ENCODE results near the gene BLVRB. TPM values are rescaled to one million over a fixed set of nuclear protein-coding genes. Genes with fewer than 3 reads are reported as not detected.
A peak's percentile ranks its signal among the peaks of the same experiment; 100 is the strongest.

Gene BLVRB
- total and polyA plus RNA-seq, 10 of the 15 experiments (the other 5 are each of a cell fraction or from before 2014, with no cell fraction given) = 6.3 to 53.3 (median 27.8) TPM

- TF ChIP-seq, protein P1, sequence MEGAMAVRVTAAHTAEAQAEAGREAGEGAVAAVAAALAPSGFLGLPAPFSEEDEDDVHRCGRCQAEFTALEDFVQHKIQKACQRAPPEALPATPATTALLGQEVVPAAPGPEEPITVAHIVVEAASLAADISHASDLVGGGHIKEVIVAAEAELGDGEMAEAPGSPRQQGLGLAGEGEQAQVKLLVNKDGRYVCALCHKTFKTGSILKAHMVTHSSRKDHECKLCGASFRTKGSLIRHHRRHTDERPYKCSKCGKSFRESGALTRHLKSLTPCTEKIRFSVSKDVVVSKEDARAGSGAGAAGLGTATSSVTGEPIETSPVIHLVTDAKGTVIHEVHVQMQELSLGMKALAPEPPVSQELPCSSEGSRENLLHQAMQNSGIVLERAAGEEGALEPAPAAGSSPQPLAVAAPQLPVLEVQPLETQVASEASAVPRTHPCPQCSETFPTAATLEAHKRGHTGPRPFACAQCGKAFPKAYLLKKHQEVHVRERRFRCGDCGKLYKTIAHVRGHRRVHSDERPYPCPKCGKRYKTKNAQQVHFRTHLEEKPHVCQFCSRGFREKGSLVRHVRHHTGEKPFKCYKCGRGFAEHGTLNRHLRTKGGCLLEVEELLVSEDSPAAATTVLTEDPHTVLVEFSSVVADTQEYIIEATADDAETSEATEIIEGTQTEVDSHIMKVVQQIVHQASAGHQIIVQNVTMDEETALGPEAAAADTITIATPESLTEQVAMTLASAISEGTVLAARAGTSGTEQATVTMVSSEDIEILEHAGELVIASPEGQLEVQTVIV (IDR thresholded peaks at IDR 0.05; ENCODE audit: borderline replicate concordance, partially characterized antibody) = no peak
- TF ChIP-seq MYB (IDR thresholded peaks at IDR 0.05; ENCODE audit: borderline replicate concordance, low read depth, low read length) = no peak
These were observed 3.5 kb upstream of the BLVRB start (continued) for GRCh38 chr19:40469011-40469410.

DNA sequence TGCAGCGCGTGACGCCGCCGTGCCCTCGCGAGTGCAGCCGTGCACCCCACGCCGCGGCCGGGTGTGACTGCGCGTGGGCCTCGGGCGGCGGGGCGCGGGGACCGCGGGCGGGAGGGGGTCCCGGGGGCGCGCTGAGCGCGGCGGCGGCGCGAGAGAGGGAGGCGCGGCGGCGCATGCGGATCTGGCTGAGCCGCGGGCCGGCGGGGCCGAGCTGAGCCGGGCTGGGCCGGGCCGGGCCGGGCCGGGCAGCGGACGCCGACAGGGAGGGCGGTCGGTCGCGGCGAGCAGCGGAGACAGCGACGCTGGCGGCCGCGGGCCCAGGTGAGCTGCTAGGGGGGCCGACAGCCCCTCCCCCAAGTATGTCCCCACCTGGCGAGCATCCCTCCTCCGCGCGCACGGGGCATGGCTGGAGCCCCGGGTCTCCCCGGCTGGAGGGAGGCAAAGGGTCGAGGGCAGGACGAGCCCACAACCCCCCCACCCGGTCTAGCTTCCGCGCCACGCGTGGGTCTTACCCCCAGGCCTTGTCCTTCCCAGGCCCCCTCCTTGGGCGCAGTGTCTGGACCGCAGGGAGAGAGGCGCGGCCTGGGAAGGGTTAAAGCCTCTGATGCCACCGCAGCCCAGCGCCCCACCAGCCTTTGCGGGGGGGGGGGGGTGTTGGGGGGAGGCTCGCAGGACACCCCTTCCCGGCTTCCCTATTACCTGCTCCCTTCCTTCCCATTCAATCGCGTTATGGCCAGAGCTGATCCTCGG is 1.6 kb upstream of the BLVRB start, which contains the start of gene SPTBN4:
Gene SPTBN4, plus strand, starts transcription at position 17 of the 750 bp plus-strand sequence. CDS start 5,621 bp downstream, outside the sequence.
- Histone ChIP-seq H3K27ac (ENCODE audit: control insufficient read depth, insufficient read depth) (no peak within 1 kb of the TSS), H3K27me3 (replicated peaks in 1 of 2; ENCODE audit: control insufficient read depth in 2 of 2, insufficient read depth in 2 of 2, low read length in 1 of 2) (peaks cover 0 to 2% of the 10 kb centered on the region in 2 experiments; a peak in 3 of 4 replicates), H3K4me1 (ENCODE audit: control insufficient read depth, insufficient read depth, low read length) (peaks cover 21% of the 10 kb centered on the region), H3K79me2 (ENCODE audit: control insufficient read depth, insufficient read depth, low read length) (no peaks in the 10 kb centered on the region), H3K9me3 (replicated peaks; ENCODE audit: control insufficient read depth, insufficient read depth, low read length) (no peaks in the 10 kb centered on the region), H3K9ac (ENCODE audit: control insufficient read depth, insufficient read depth, low read length) (no peak within 1 kb of the TSS), H4K20me1 (ENCODE audit: control insufficient read depth, insufficient read depth) (no peaks in the 10 kb centered on the region), H3K4me3 (peak within 1 kb of the TSS; percentile 31), H2AFZ (ENCODE audit: control insufficient read depth, low read depth, low read length) (peak within 1 kb of the TSS; percentile 75), H3K36me3 (ENCODE audit: control insufficient read depth in 2 of 2, insufficient read depth in 2 of 2, low read length in 1 of 2) (no peaks in the 10 kb centered on the region), H3K4me2 (ENCODE audit: control insufficient read depth, insufficient read depth) (peak within 1 kb of the TSS; percentile 82)
- BruUV-seq (replicated peaks) = no TSS peak
- SMC1A ChIA-PET (ENCODE audit: uncharacterized antibody, unreplicated experiment) = no interaction called here
- in situ Hi-C loops (cut with MboI) = no loop called here
- DNase-seq (ENCODE audit: low read depth, low spot score) = no peak
- intact Hi-C loops (cut with micrococcal nuclease; ENCODE audit: unreplicated experiment) = no loop called here
- no peak for ATAC-seq
- WGBS (ENCODE audit: insufficient coverage, insufficient replicate concordance, low lambda C conversion rate, missing lambda C conversion rate) = 25% methylated on average over 18 of the region's 87 CpGs
- POLR2A ChIA-PET = interaction anchor here (0.6 kb wide), 2 partner anchors 58 to 314 kb away, joined by 3 to 5 read pairs; no protein-coding TSS in a partner anchor
- RAD21 ChIA-PET (ENCODE audit: unreplicated experiment) = interaction anchor here (1.7 kb wide), 1 partner anchor 277 kb away, joined by 4 read pairs; no protein-coding TSS in a partner anchor
- CTCF ChIA-PET = no interaction called here
- no peak for FAIRE-seq
- TF ChIP-seq CHD4 (IDR thresholded peaks at IDR 0.05) (no peak), ATF2 (IDR thresholded peaks at IDR 0.05; ENCODE audit: low read length) (no peak), NFXL1 (IDR thresholded peaks at IDR 0.05; ENCODE audit: borderline replicate concordance) (no peak), WRNIP1 (IDR thresholded peaks at IDR 0.05; ENCODE audit: borderline replicate concordance, low read depth, low read length) (no peak), BMI1 (IDR thresholded peaks at IDR 0.05; ENCODE audit: borderline replicate concordance) (no peak), POU2F2 (IDR thresholded peaks at IDR 0.05; ENCODE audit: borderline replicate concordance, low read depth, low read length) (no peak), JUND (IDR thresholded peaks at IDR 0.05; ENCODE audit: low read depth, low read length) (no peak), SMAD5 (IDR thresholded peaks at IDR 0.05; ENCODE audit: low read depth) (no peak), TCF12 (IDR thresholded peaks at IDR 0.05; ENCODE audit: low read depth, low read length) (no peak), SREBF2 (IDR thresholded peaks at IDR 0.05; ENCODE audit: low read length) (no peak)
- TF ChIP-seq, protein P2, sequence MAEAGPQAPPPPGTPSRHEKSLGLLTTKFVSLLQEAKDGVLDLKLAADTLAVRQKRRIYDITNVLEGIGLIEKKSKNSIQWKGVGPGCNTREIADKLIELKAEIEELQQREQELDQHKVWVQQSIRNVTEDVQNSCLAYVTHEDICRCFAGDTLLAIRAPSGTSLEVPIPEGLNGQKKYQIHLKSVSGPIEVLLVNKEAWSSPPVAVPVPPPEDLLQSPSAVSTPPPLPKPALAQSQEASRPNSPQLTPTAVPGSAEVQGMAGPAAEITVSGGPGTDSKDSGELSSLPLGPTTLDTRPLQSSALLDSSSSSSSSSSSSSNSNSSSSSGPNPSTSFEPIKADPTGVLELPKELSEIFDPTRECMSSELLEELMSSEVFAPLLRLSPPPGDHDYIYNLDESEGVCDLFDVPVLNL (IDR thresholded peaks at IDR 0.05; ENCODE audit: low read depth, low read length) = no peak
- TF ChIP-seq, protein P3, sequence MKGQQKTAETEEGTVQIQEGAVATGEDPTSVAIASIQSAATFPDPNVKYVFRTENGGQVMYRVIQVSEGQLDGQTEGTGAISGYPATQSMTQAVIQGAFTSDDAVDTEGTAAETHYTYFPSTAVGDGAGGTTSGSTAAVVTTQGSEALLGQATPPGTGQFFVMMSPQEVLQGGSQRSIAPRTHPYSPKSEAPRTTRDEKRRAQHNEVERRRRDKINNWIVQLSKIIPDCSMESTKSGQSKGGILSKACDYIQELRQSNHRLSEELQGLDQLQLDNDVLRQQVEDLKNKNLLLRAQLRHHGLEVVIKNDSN (IDR thresholded peaks at IDR 0.05; ENCODE audit: borderline replicate concordance, extremely low read length, insufficient read depth, low read depth, low read length) = no peak

Measured in GM12878 (cell line).